Measurements from ENCODE around the gene THUMPD3. TPM values are rescaled to one million over a fixed set of nuclear protein-coding genes. Genes with fewer than 3 reads are reported as not detected.
A peak's percentile ranks its signal among the peaks of the same experiment; 100 is the strongest.

Gene THUMPD3
- total and polyA plus RNA-seq, 9 of the 15 experiments (the other 6 are each of a cell fraction or from before 2014, with no cell fraction given): 58.3 to 132 (median 113) TPM

- TF ChIP-seq CREB3 (tag; conservative IDR thresholded peaks at IDR 0.05; ENCODE audit: low read depth): peak; percentile 82; the same call in 1 of the 2 replicates
- peak; percentile 75 to 94 for TF ChIP-seq RAD21 (CRISPR knock-in tag; conservative IDR thresholded peaks at IDR 0.05 in 1 of 2, IDR thresholded peaks at IDR 0.05 in 1 of 2)
- peak; percentile 86 for TF ChIP-seq SMARCA4 (IDR thresholded peaks at IDR 0.05)
- no peak for TF ChIP-seq CEBPZ (IDR thresholded peaks at IDR 0.05; ENCODE audit: borderline replicate concordance, low read depth, low read length)
- TF ChIP-seq MTA2 (IDR thresholded peaks at IDR 0.05; ENCODE audit: low read depth): no peak
- TF ChIP-seq ZNF449 (CRISPR knock-in tag; IDR thresholded peaks at IDR 0.05): no peak
- peak; percentile 31; the same call in 1 of the 2 replicates for TF ChIP-seq PML (IDR thresholded peaks at IDR 0.05; ENCODE audit: low read length)
- peak; percentile 40 for TF ChIP-seq TAF1 (IDR thresholded peaks at IDR 0.05; ENCODE audit: control insufficient read depth, extremely low read depth, insufficient read depth, low read length, severe bottlenecking)
- TF ChIP-seq SP1 (CRISPR knock-in tag; IDR thresholded peaks at IDR 0.05): no peak
- no peak for TF ChIP-seq CBFA2T2 (conservative IDR thresholded peaks at IDR 0.05)
- peak; percentile 29 for TF ChIP-seq SMARCB1 (IDR thresholded peaks at IDR 0.05; ENCODE audit: insufficient read length, low read depth)
- TF ChIP-seq ILK (tag; IDR thresholded peaks at IDR 0.05; ENCODE audit: borderline replicate concordance, low read depth): no peak
- TF ChIP-seq PHB (CRISPR knock-in tag; IDR thresholded peaks at IDR 0.05): no peak
- TF ChIP-seq, protein P1, sequence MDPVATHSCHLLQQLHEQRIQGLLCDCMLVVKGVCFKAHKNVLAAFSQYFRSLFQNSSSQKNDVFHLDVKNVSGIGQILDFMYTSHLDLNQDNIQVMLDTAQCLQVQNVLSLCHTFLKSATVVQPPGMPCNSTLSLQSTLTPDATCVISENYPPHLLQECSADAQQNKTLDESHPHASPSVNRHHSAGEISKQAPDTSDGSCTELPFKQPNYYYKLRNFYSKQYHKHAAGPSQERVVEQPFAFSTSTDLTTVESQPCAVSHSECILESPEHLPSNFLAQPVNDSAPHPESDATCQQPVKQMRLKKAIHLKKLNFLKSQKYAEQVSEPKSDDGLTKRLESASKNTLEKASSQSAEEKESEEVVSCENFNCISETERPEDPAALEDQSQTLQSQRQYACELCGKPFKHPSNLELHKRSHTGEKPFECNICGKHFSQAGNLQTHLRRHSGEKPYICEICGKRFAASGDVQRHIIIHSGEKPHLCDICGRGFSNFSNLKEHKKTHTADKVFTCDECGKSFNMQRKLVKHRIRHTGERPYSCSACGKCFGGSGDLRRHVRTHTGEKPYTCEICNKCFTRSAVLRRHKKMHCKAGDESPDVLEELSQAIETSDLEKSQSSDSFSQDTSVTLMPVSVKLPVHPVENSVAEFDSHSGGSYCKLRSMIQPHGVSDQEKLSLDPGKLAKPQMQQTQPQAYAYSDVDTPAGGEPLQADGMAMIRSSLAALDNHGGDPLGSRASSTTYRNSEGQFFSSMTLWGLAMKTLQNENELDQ (CRISPR knock-in tag; IDR thresholded peaks at IDR 0.05; ENCODE audit: borderline replicate concordance): no peak
- no peak for TF ChIP-seq ILF3 (IDR thresholded peaks at IDR 0.05; ENCODE audit: borderline replicate concordance)
- no peak for TF ChIP-seq BCOR (IDR thresholded peaks at IDR 0.05)
- peak in 1 of 2 experiments; percentile 32; a peak in 1 of 3 replicates for TF ChIP-seq CBX3 (IDR thresholded peaks at IDR 0.05; ENCODE audit: borderline replicate concordance in 1 of 2, low read length in 2 of 2)
- peak; percentile 72 for TF ChIP-seq CHD4 (IDR thresholded peaks at IDR 0.05; ENCODE audit: insufficient read depth, insufficient replicate concordance, low read depth, low read length, poor library complexity, severe bottlenecking)
- no peak for TF ChIP-seq SREBF1 (IDR thresholded peaks at IDR 0.05; ENCODE audit: borderline replicate concordance, low read depth, low read length)
These were observed 60.0 kb downstream of the THUMPD3 start (continued) for GRCh38 chr3:9422712-9423424.
